GM21619 (cell line): ENCODE results near the gene ADAMTS7.
"Not testable (repeated sequence)": the region's sequence is repeated elsewhere in the genome, so short reads cannot be mapped to it uniquely, and the experiment has no call there.

ENCODE experiments used
- ATAC-seq: cut with Tn5 transposase; IDR thresholded peaks from one replicate; pipeline ENCODE4 v1.9.1; 2021; ENCODE audit not compliant: unreplicated experiment

Gene ADAMTS7

GRCh38 chr15:78732634-78733033 lies 78.6 kb downstream of the ADAMTS7 start:
- ATAC-seq, result no peak

GRCh38 chr15:78730955-78731354 lies 80.3 kb downstream of the ADAMTS7 start:
- no peak for ATAC-seq

- not testable (repeated sequence) for ATAC-seq
Measured at GRCh38 chr15:78728427-78728826, 82.8 kb downstream of the ADAMTS7 start.

- ATAC-seq, result no peak
Measured at GRCh38 chr15:78727561-78727960, 83.7 kb downstream of the ADAMTS7 start.

GRCh38 chr15:78726870-78727551 lies 84.3 kb downstream of the ADAMTS7 start:
- ATAC-seq, result no peak

- ATAC-seq, result not testable (repeated sequence)
Measured at GRCh38 chr15:78719819-78720450, 91.3 kb downstream of the ADAMTS7 start.

GRCh38 chr15:78718837-78719236 lies 92.4 kb downstream of the ADAMTS7 start:
- no peak for ATAC-seq

GRCh38 chr15:78717956-78718656 lies 93.2 kb downstream of the ADAMTS7 start:
- ATAC-seq, result no peak

GRCh38 chr15:78716651-78717050 lies 94.6 kb downstream of the ADAMTS7 start:
- ATAC-seq, result no peak

GRCh38 chr15:78715930-78716329 lies 95.3 kb downstream of the ADAMTS7 start:
- no peak for ATAC-seq

- no peak for ATAC-seq
Measured at GRCh38 chr15:78715434-78715833, 95.8 kb downstream of the ADAMTS7 start.

GRCh38 chr15:78714890-78715289 lies 96.4 kb downstream of the ADAMTS7 start:
- no peak for ATAC-seq

- no peak for ATAC-seq
Measured at GRCh38 chr15:78712797-78713515, 98.3 kb downstream of the ADAMTS7 start.

GRCh38 chr15:78711638-78712037 lies 99.6 kb downstream of the ADAMTS7 start:
- ATAC-seq, result no peak

- peak; percentile 53 for ATAC-seq
Measured at GRCh38 chr15:78709263-78709882, 101.9 kb downstream of the ADAMTS7 start.
